ENCODE data around the gene HIBADH. TPM values are rescaled to one million over a fixed set of nuclear protein-coding genes. Genes with fewer than 3 reads are reported as not detected.

The HIBADH gene
- total RNA-seq, 2 experiments from 2014 or later = 19.2 to 24.0 TPM

GRCh38 chr7:27627146-27627545, 35.5 kb downstream of the HIBADH start:
- Histone ChIP-seq H4K20me1 (ENCODE audit: insufficient read depth, low read length) (no peaks in the 10 kb centered on the region), H3K4me1 (ENCODE audit: insufficient read depth, low read length, poor library complexity, severe bottlenecking) (no peaks in the 10 kb centered on the region), H2AFZ (ENCODE audit: low read length) (no peak overlapping the region), H3K4me2 (ENCODE audit: low read length) (no peak overlapping the region), H3K36me3 (ENCODE audit: insufficient read depth, low read length) (peaks cover 10% of the 10 kb centered on the region; the same call in 1 of the 2 replicates), H3K9me3 (ENCODE audit: low read length) (no peaks in the 10 kb centered on the region), H3K27ac (ENCODE audit: low read depth, low read length, poor library complexity, severe bottlenecking) (no peak overlapping the region), H3K9me2 (ENCODE audit: insufficient read depth, low read length) (no peaks in the 10 kb centered on the region), H3K4me3 (ENCODE audit: low read depth, low read length, poor library complexity, severe bottlenecking) (no peak overlapping the region), H3K79me2 (ENCODE audit: insufficient read depth, low read depth, low read length) (no peaks in the 10 kb centered on the region)
- intact Hi-C loops (cut with micrococcal nuclease; ENCODE audit: unreplicated experiment) = no loop called here
- DNase-seq (ENCODE audit: low spot score) = no peak
- ChIA-PET POLR2A (no interaction called here), CTCF (ENCODE audit: unreplicated experiment) (no interaction called here)
- TF ChIP-seq EZH2phosphoT487 (IDR thresholded peaks at IDR 0.05; ENCODE audit: borderline replicate concordance, low read depth, low read length) = no peak
- TF ChIP-seq CTCF (conservative IDR thresholded peaks at IDR 0.05; ENCODE audit: low read length) = no peak
- no TSS peak for BruUV-seq (replicated peaks)

DNA sequence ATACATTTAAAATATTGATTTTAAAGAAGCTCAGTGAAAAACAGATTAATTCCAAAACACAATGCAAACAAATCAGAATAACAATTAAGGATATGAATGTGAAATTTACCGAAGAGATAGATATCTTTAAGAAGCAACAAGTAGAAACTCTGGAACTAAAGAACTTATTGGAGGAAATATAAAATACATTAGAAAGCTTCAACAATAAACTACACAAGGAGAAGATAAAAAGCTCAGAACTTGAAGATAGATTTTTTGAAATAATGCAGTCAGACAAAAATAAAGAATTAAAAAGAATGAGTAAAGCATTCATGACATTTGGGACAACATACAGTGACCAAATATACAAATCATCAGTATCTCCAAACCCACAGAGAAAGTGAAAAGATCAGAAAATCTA, 43.2 kb downstream of the HIBADH start:
- no TSS peak for BruUV-seq (replicated peaks)
- Histone ChIP-seq H3K9me3 (ENCODE audit: low read length) (peaks cover 31% of the 10 kb centered on the region), H2AFZ (ENCODE audit: low read length) (no peak overlapping the region), H3K27ac (ENCODE audit: low read depth, low read length, poor library complexity, severe bottlenecking) (no peak overlapping the region), H3K36me3 (ENCODE audit: insufficient read depth, low read length) (peaks cover 30% of the 10 kb centered on the region), H3K79me2 (ENCODE audit: insufficient read depth, low read depth, low read length) (no peaks in the 10 kb centered on the region), H3K4me2 (ENCODE audit: low read length) (no peak overlapping the region), H3K4me1 (ENCODE audit: insufficient read depth, low read length, poor library complexity, severe bottlenecking) (no peaks in the 10 kb centered on the region), H3K9me2 (ENCODE audit: insufficient read depth, low read length) (no peaks in the 10 kb centered on the region), H3K4me3 (ENCODE audit: low read depth, low read length, poor library complexity, severe bottlenecking) (no peak overlapping the region), H4K20me1 (ENCODE audit: insufficient read depth, low read length) (no peaks in the 10 kb centered on the region)
- ChIA-PET CTCF (ENCODE audit: unreplicated experiment) (no interaction called here), POLR2A (interaction anchor here (0.6 to 1.2 kb wide), 4 partner anchors 8 to 305 kb away, joined by 3 to 4 read pairs (median 3); no protein-coding TSS in a partner anchor)
- peak; percentile 25 for DNase-seq (ENCODE audit: low spot score)
- TF ChIP-seq CTCF (conservative IDR thresholded peaks at IDR 0.05; ENCODE audit: low read length) (no peak), EZH2phosphoT487 (IDR thresholded peaks at IDR 0.05; ENCODE audit: borderline replicate concordance, low read depth, low read length) (no peak)
- intact Hi-C loops (cut with micrococcal nuclease; ENCODE audit: unreplicated experiment) = no loop called here

DNA sequence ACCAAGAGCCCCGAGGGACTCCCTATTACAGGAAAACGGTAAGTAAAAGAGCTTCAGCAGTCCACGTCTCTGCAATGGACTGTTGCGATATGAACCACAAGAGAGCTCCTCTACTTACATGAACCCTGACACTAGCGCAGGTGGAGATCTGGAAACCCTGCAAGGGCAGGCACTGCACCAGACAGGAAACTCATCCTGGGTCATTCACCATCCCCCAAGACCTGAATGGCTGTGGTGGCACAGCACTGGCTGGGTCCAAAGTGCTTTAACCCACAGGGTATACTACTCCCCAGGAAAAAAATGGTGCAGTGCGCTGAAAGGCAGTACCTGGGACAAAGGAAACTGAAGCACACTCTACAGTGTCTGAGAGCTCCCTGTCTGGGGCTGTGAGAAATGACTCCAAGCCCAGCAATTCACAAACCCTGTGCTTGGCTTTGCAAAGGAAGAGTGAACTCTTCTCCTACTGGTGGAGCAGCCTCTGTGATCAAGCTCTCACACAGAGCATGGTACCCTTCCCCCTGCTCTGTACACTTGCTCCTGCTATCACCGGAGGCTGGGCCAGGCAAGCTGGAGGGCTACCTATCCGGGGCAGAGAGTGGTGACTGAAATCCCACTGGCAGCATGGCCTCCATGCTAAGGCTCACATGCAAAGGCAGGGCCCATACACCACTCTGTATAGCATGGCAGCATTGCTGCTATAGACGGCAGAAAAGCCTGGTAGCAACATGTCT, 44.9 kb downstream of the HIBADH start:
- TF ChIP-seq CTCF (conservative IDR thresholded peaks at IDR 0.05; ENCODE audit: low read length) (no peak), EZH2phosphoT487 (IDR thresholded peaks at IDR 0.05; ENCODE audit: borderline replicate concordance, low read depth, low read length) (no peak)

More for the DNA sequence above, 44.9 kb downstream of the HIBADH start:
- Histone ChIP-seq H3K4me2 (ENCODE audit: low read length) (no peak overlapping the region), H3K36me3 (ENCODE audit: insufficient read depth, low read length) (peaks cover 30% of the 10 kb centered on the region), H2AFZ (ENCODE audit: low read length) (no peak overlapping the region), H4K20me1 (ENCODE audit: insufficient read depth, low read length) (no peaks in the 10 kb centered on the region), H3K4me3 (ENCODE audit: low read depth, low read length, poor library complexity, severe bottlenecking) (no peak overlapping the region), H3K4me1 (ENCODE audit: insufficient read depth, low read length, poor library complexity, severe bottlenecking) (no peaks in the 10 kb centered on the region), H3K9me3 (ENCODE audit: low read length) (peaks cover 31% of the 10 kb centered on the region), H3K27ac (ENCODE audit: low read depth, low read length, poor library complexity, severe bottlenecking) (no peak overlapping the region), H3K79me2 (ENCODE audit: insufficient read depth, low read depth, low read length) (no peaks in the 10 kb centered on the region), H3K9me2 (ENCODE audit: insufficient read depth, low read length) (no peaks in the 10 kb centered on the region)
- intact Hi-C loops (cut with micrococcal nuclease; ENCODE audit: unreplicated experiment) = no loop called here
- DNase-seq (ENCODE audit: low spot score) = no peak
- BruUV-seq (replicated peaks) = no TSS peak
- POLR2A ChIA-PET = no interaction called here
- CTCF ChIA-PET (ENCODE audit: unreplicated experiment) = no interaction called here
